Measurements from ENCODE around the gene RPL5.
"Not testable (repeated sequence)": the region's sequence is repeated elsewhere in the genome, so short reads cannot be mapped to it uniquely, and the experiment has no call there.

RPL5 gene

GRCh38 chr1:92831762-92832536 lies at the start of gene RPL5:
TSS of gene RPL5 (plus strand) at chr1:92832040. CDS start at chr1:92832115, 75 bp downstream.
- H3K4me3 ChIP-seq (ENCODE audit: low read depth, low read length), result peak within 1 kb of the TSS; percentile 87
- peak; percentile 96 for DNase-seq (ENCODE audit: low read depth)
- TF ChIP-seq, protein P1, sequence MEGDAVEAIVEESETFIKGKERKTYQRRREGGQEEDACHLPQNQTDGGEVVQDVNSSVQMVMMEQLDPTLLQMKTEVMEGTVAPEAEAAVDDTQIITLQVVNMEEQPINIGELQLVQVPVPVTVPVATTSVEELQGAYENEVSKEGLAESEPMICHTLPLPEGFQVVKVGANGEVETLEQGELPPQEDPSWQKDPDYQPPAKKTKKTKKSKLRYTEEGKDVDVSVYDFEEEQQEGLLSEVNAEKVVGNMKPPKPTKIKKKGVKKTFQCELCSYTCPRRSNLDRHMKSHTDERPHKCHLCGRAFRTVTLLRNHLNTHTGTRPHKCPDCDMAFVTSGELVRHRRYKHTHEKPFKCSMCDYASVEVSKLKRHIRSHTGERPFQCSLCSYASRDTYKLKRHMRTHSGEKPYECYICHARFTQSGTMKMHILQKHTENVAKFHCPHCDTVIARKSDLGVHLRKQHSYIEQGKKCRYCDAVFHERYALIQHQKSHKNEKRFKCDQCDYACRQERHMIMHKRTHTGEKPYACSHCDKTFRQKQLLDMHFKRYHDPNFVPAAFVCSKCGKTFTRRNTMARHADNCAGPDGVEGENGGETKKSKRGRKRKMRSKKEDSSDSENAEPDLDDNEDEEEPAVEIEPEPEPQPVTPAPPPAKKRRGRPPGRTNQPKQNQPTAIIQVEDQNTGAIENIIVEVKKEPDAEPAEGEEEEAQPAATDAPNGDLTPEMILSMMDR (IDR thresholded peaks at IDR 0.05; ENCODE audit: low read depth, low read length, missing control alignments), result peak; percentile 97

- DNase-seq (ENCODE audit: low read depth), result not testable (repeated sequence)
- H3K4me3 ChIP-seq (ENCODE audit: low read depth, low read length), result peak overlapping the region; percentile 58; the same call in 1 of the 2 replicates
Observed at GRCh38 chr1:92783550-92783949, 48.3 kb upstream of the RPL5 start.

GRCh38 chr1:92784021-92784638 lies 47.7 kb upstream of the RPL5 start:
- TF ChIP-seq, protein P1 (IDR thresholded peaks at IDR 0.05; ENCODE audit: low read depth, low read length, missing control alignments), result no peak

DNA sequence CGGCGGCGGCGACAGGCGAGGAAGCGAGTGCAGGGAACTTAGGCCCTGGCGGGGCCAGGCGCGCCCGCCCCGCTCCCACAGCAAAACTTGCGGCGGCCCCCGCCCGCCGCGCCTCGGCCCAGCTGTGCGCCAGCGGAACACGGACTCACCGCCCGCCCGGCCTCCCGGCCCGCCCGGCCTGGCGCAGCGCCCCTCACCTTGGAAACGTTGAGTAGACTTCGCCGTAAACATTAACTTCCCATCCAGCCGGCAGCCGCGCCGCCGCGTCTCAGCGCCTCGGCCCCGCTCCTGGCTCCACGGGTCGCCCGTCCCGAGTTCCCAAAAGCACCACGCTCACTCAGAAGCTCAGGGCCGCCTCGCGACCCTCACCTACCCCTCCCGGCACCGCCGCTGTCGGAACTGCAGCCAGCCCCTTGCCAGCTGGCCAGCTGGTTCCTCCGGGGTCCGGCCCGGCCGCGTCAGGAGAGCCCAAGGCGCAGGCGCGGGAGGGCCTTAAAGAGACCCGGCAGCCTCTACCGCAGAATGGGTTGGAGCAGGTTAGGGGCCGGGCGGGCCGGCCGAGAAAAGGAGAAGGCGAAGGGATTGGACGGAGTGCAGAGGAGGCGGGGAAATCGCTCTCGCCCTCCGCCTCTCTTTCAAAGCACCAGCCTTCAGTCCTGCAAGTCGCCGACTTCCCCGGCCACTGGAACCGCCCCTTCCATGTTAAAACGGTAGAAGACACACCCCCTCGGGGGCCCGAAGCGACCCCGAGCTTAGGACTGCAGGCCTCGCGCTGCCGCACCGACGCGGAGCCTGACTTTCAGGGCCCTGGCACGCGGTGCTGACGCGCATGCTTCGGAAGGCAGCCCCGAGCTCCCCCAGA lies 47.0 kb upstream of the RPL5 start, which contains the start of gene EVI5:
TSS of gene EVI5 (minus strand) at position 470 of the 862 bp plus-strand sequence. CDS start 48,562 bp downstream, outside the sequence.
- TF ChIP-seq, protein P1 (IDR thresholded peaks at IDR 0.05; ENCODE audit: low read depth, low read length, missing control alignments), result no peak
- peak within 1 kb of the TSS; percentile 58 for H3K4me3 ChIP-seq (ENCODE audit: low read depth, low read length)
- peak; percentile 78 for DNase-seq (ENCODE audit: low read depth)

More at GRCh38 chr1:92784021-92784638, 47.7 kb upstream of the RPL5 start:
- H3K4me3 ChIP-seq (ENCODE audit: low read depth, low read length), result peak overlapping the region; percentile 58
- DNase-seq (ENCODE audit: low read depth), result peak; percentile 38

DNA sequence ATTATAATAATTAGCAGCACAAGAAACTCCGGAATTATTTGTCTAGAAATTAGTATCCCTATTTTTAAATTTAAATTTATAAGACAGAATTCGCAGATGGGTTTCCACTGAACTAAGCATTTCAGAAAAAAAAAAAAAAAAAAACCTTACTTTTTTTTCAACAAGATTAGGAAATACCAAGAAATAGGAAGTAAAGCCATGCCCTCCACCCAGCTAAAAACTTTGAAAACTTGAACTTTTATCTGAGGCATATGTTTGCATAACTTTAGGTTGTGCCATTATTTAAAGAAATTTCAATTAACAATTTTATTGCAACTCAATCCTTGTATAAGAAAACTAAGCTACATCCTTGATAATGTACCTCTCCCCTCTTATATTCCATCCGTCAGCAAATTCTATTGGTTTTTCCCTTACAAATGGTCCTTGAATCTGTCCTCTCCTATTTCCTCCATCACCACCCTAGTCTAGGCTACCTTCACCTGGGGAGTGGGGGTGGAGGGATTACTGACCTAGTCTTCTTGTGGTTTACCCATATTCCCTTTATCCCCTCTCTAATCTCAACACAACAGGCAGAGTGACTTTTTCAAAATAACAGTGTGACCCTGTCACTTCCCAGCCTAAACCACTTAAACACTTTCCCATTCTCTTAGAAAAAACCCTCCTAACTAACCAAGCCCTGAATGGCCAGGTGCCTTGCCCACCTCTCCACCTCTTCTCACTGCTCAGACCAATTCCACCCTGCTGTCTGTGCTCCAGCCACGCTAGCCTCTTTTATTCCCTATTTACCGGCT lies 45.5 kb upstream of the RPL5 start:
- TF ChIP-seq, protein P1 (IDR thresholded peaks at IDR 0.05; ENCODE audit: low read depth, low read length, missing control alignments), result no peak
- no peak for DNase-seq (ENCODE audit: low read depth)

DNA sequence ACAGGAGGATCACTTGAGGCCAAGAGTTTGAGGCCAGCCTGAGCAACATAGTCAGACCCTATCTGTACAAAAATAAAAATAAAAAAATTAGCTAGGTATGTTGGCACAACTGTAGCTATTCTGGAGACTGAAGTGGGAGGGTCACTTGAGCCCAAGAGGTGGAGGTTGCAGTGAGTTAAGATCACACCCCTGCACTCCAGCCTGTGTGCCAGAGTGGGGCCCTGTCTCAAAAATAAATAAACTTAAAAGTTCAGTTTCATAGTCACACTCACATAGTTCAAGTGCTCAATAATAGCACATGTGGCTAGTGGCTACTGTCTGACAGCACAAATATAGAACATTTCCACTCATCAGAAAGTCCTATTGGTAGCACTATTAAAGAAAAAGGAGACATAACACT lies 41.8 kb upstream of the RPL5 start:
- no peak for DNase-seq (ENCODE audit: low read depth)
- H3K4me3 ChIP-seq (ENCODE audit: low read depth, low read length), result no peak overlapping the region
- TF ChIP-seq, protein P1 (IDR thresholded peaks at IDR 0.05; ENCODE audit: low read depth, low read length, missing control alignments), result no peak

More for the DNA sequence above, 45.5 kb upstream of the RPL5 start:
- H3K4me3 ChIP-seq (ENCODE audit: low read depth, low read length), result no peak overlapping the region
